Vagina (tissue), 2 donors: ENCODE results near the gene TBC1D23.

Experiments
- POLR2A ChIP-seq, 2 donors: fragments of 450-650 bp; IDR thresholded peaks; one replicate each; pipeline ENCODE4 v1.6.1; 2017; ENCODE audit warnings: antibody characterized with exemption in 2 of 2, mild to moderate bottlenecking in 2 of 2, moderate library complexity in 2 of 2
- POLR2AphosphoS5 ChIP-seq, 2 donors: sonication (generic); formaldehyde crosslinking; IDR thresholded peaks; one replicate each; pipeline ENCODE4 v1.9.0; 2017; ENCODE audit warnings: antibody characterized with exemption in 2 of 2, mild to moderate bottlenecking in 2 of 2, low read depth in 1 of 2; ENCODE audit not compliant: insufficient read depth in 1 of 2
- TF ChIP-seq, protein P1 (sequence below), 3 experiments: fragments of 450-650 bp in 2 of 3; fragments of 200-600 bp in 1 of 3; sonication (generic) in 1 of 3; IDR thresholded peaks; one replicate each; pipeline ENCODE4 v1.5.1; 2017 to 2019; ENCODE audit warnings: antibody characterized with exemption in 3 of 3, mild to moderate bottlenecking in 2 of 3, moderate library complexity in 2 of 3

DNA sequence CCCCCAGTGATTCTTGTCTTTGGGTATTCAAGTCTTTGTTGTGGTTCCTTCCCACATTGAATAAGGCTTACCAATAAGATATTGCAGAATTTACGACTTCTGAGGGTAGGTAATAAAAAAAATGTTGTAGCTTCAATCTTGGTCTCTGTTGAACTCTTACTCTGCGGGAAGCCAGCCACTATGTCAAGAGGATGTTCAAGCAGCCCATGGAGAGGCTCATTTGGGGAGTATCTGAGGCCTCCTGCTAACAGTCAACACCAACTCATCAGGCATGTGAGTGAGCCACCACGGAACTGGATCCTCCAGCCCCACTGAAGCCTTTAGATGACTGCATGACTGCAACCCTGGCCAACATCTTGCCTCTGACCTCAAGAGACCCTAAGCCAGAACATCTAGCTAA lies 3.2 kb upstream of the TBC1D23 start:
- TF ChIP-seq, protein P1, sequence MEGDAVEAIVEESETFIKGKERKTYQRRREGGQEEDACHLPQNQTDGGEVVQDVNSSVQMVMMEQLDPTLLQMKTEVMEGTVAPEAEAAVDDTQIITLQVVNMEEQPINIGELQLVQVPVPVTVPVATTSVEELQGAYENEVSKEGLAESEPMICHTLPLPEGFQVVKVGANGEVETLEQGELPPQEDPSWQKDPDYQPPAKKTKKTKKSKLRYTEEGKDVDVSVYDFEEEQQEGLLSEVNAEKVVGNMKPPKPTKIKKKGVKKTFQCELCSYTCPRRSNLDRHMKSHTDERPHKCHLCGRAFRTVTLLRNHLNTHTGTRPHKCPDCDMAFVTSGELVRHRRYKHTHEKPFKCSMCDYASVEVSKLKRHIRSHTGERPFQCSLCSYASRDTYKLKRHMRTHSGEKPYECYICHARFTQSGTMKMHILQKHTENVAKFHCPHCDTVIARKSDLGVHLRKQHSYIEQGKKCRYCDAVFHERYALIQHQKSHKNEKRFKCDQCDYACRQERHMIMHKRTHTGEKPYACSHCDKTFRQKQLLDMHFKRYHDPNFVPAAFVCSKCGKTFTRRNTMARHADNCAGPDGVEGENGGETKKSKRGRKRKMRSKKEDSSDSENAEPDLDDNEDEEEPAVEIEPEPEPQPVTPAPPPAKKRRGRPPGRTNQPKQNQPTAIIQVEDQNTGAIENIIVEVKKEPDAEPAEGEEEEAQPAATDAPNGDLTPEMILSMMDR (IDR thresholded peaks at IDR 0.05): no peak
- no peak for TF ChIP-seq POLR2AphosphoS5 (IDR thresholded peaks at IDR 0.05; ENCODE audit: insufficient read depth in 1 of 2, low read depth in 1 of 2)
- no peak for TF ChIP-seq POLR2A (IDR thresholded peaks at IDR 0.05)
